DOHH2 (cell line): ENCODE data around the gene RAB7A.

Experiments
- EZH2phosphoT487 ChIP-seq: fragments of 200-600 bp; sonication (generic); IDR thresholded peaks from 2 replicates; pipeline ENCODE4 v1.6.1; 2017; ENCODE audit warnings: borderline replicate concordance, mild to moderate bottlenecking, antibody characterized with exemption, low read length, moderate library complexity, mixed read lengths
- TF ChIP-seq, protein P1 (sequence below): fragments of 200-600 bp; sonication (generic); IDR thresholded peaks from one replicate; pipeline ENCODE4 v1.5.1; 2014; ENCODE audit warnings: antibody characterized with exemption, mild to moderate bottlenecking, low read depth, low read length; ENCODE audit not compliant: poor library complexity, severe bottlenecking

DNA sequence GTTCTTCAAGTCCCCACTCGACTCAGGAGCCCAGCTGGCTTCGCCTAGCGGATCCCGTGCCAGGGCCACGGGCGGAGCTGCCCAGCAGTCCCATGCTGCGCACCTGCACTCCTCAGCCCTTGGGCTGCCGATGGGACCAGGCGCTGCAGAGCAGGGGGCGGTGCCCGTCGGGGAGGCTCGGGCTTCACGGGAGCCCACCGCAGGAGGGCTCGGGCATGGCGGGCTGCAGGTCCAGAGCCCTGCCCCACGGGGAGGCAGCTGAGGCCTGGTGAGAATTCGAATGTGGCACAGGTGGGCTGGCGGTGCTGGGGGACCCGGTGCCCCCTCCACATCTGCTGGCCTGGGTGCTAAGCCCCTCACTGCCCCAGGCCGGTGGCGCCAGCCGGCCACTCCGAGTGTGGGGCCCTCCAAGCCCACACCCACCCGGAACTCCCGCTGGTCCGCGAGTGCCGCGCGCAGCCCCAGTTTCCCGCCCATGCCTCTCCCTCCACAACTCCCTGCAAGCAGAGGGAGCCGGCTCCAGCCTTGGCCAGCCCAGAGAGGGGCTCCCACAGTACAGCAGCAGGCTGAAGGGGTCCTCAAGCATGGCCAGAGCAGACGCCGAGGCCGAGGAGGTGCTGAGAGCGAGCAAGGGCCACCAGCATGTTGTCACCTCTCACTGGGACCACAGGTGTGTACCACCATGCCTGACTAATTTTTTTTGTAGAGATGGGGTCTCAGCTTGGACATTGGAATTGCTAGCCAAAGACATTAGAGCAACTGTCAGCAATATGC is 17.0 kb downstream of the RAB7A start:
- TF ChIP-seq, protein P1, sequence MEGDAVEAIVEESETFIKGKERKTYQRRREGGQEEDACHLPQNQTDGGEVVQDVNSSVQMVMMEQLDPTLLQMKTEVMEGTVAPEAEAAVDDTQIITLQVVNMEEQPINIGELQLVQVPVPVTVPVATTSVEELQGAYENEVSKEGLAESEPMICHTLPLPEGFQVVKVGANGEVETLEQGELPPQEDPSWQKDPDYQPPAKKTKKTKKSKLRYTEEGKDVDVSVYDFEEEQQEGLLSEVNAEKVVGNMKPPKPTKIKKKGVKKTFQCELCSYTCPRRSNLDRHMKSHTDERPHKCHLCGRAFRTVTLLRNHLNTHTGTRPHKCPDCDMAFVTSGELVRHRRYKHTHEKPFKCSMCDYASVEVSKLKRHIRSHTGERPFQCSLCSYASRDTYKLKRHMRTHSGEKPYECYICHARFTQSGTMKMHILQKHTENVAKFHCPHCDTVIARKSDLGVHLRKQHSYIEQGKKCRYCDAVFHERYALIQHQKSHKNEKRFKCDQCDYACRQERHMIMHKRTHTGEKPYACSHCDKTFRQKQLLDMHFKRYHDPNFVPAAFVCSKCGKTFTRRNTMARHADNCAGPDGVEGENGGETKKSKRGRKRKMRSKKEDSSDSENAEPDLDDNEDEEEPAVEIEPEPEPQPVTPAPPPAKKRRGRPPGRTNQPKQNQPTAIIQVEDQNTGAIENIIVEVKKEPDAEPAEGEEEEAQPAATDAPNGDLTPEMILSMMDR: no peak
- no peak for TF ChIP-seq EZH2phosphoT487
